SK-N-SH treated with all-trans-retinoic acid at 6 μM for 48 hours (cell line): ENCODE data around the gene CSRNP3.

ENCODE experiments used
- ATAC-seq: fragments of 200-7000 bp; cut with Tn5 transposase; 3 replicates; pipeline ENCODE4 v1.9.1; 2020; ENCODE audit warnings: mild to moderate bottlenecking, moderate library complexity
- ARNTL ChIP-seq: fragments of 450-650 bp; formaldehyde crosslinking; IDR thresholded peaks from 2 replicates; pipeline ENCODE4 v1.5.0; 2020; ENCODE audit warnings: low read depth, mild to moderate bottlenecking, moderate library complexity, borderline replicate concordance
- BACH2 ChIP-seq: fragments of 250-450 bp; sonication (Bioruptor Pico); IDR thresholded peaks from 2 replicates; pipeline ENCODE4 v1.9.0; 2021; ENCODE audit warnings: mild to moderate bottlenecking, borderline replicate concordance
- CSDC2 ChIP-seq: fragments of 250-450 bp; sonication (Bioruptor Pico); IDR thresholded peaks from 2 replicates; pipeline ENCODE4 v1.5.0; 2020; ENCODE audit warnings: mild to moderate bottlenecking, moderate library complexity
- ESRRG ChIP-seq: fragments of 250-450 bp; sonication (Bioruptor Pico); IDR thresholded peaks from 2 replicates; pipeline ENCODE4 v1.6.1; 2021; ENCODE audit warnings: mild to moderate bottlenecking
- GLIS3 ChIP-seq: fragments of 250-450 bp; sonication (Bioruptor Pico); IDR thresholded peaks from 2 replicates; pipeline ENCODE4 v1.5.0; 2020; ENCODE audit warnings: mild to moderate bottlenecking, moderate library complexity
- ISL1 ChIP-seq: fragments of 250-450 bp; sonication (Bioruptor Pico); IDR thresholded peaks from 2 replicates; pipeline ENCODE4 v2.1.2; 2022; ENCODE audit warnings: mild to moderate bottlenecking, moderate library complexity
- OSR1 ChIP-seq: fragments of 250-450 bp; sonication (Bioruptor Pico); IDR thresholded peaks from 2 replicates; pipeline ENCODE4 v1.8.0; 2022; ENCODE audit warnings: moderate library complexity, mild to moderate bottlenecking, inconsistent platforms
- PPARA ChIP-seq: fragments of 250-450 bp; sonication (Bioruptor Pico); IDR thresholded peaks from 2 replicates; pipeline ENCODE4 v1.5.0; 2020; ENCODE audit warnings: mild to moderate bottlenecking, borderline replicate concordance
- RARB ChIP-seq: fragments of 250-450 bp; sonication (Bioruptor Pico); IDR thresholded peaks from 2 replicates; pipeline ENCODE4 v1.8.0; 2021; ENCODE audit warnings: mild to moderate bottlenecking, moderate library complexity
- SNAI2 ChIP-seq: fragments of 250-450 bp; sonication (Bioruptor Pico); IDR thresholded peaks from 2 replicates; pipeline ENCODE4 v1.5.0; 2020; ENCODE audit warnings: mild to moderate bottlenecking, moderate library complexity
- TCF4 ChIP-seq: fragments of 250-450 bp; sonication (Bioruptor Pico); IDR thresholded peaks from 2 replicates; pipeline ENCODE4 v1.8.0; 2021; ENCODE audit warnings: mild to moderate bottlenecking, moderate library complexity, borderline replicate concordance
- TOX ChIP-seq: fragments of 250-450 bp; sonication (Bioruptor Pico); IDR thresholded peaks from 2 replicates; pipeline ENCODE4 v1.8.0; 2021; ENCODE audit warnings: mild to moderate bottlenecking, moderate library complexity, borderline replicate concordance
- ZC3H10 ChIP-seq: fragments of 250-450 bp; sonication (Bioruptor Pico); IDR thresholded peaks from 2 replicates; pipeline ENCODE4 v1.5.1; 2021; ENCODE audit warnings: mild to moderate bottlenecking, moderate library complexity
- ZFP3 ChIP-seq: fragments of 250-450 bp; sonication (Bioruptor Pico); IDR thresholded peaks from 2 replicates; pipeline ENCODE4 v1.5.0; 2020; ENCODE audit warnings: mild to moderate bottlenecking, moderate library complexity
- ZFP30 ChIP-seq: fragments of 450-650 bp; formaldehyde crosslinking; IDR thresholded peaks from 2 replicates; pipeline ENCODE4 v1.5.0; 2022; ENCODE audit warnings: mild to moderate bottlenecking, moderate library complexity
- ZNF565 ChIP-seq: fragments of 450-650 bp; formaldehyde crosslinking; conservative IDR thresholded peaks from 2 replicates; pipeline ENCODE4 v1.5.0; 2020; ENCODE audit warnings: low read depth, mild to moderate bottlenecking, moderate library complexity
- ZNF70 ChIP-seq: fragments of 450-650 bp; formaldehyde crosslinking; IDR thresholded peaks from 2 replicates; pipeline ENCODE4 v1.5.0; 2020; ENCODE audit warnings: mild to moderate bottlenecking, moderate library complexity
- ZNF8 ChIP-seq: fragments of 450-650 bp; formaldehyde crosslinking; IDR thresholded peaks from 2 replicates; pipeline ENCODE4 v1.5.0; 2020; ENCODE audit warnings: mild to moderate bottlenecking, moderate library complexity
- TF ChIP-seq, protein P1 (sequence below): fragments of 250-450 bp; sonication (Bioruptor Pico); IDR thresholded peaks from 2 replicates; pipeline ENCODE4 v1.5.1; 2021; ENCODE audit warnings: mild to moderate bottlenecking, moderate library complexity
- TF ChIP-seq, protein P2 (sequence below): fragments of 250-450 bp; sonication (Bioruptor Pico); IDR thresholded peaks from 2 replicates; pipeline ENCODE4 v1.8.0; 2021; ENCODE audit warnings: low read depth, mild to moderate bottlenecking, moderate library complexity, borderline replicate concordance
- TF ChIP-seq, protein P3 (sequence below): fragments of 250-450 bp; sonication (Bioruptor Pico); IDR thresholded peaks from 2 replicates; pipeline ENCODE4 v1.5.0; 2020; ENCODE audit warnings: mild to moderate bottlenecking, moderate library complexity
- TF ChIP-seq, protein P4 (sequence below): fragments of 250-450 bp; sonication (Bioruptor Pico); IDR thresholded peaks from 2 replicates; pipeline ENCODE4 v1.8.0; 2020; ENCODE audit warnings: mild to moderate bottlenecking, moderate library complexity, borderline replicate concordance
- TF ChIP-seq, protein P5 (sequence below): fragments of 250-450 bp; sonication (Bioruptor Pico); IDR thresholded peaks from 2 replicates; pipeline ENCODE4 v1.5.1; 2020; ENCODE audit warnings: low read depth, mild to moderate bottlenecking, moderate library complexity

Gene CSRNP3

DNA sequence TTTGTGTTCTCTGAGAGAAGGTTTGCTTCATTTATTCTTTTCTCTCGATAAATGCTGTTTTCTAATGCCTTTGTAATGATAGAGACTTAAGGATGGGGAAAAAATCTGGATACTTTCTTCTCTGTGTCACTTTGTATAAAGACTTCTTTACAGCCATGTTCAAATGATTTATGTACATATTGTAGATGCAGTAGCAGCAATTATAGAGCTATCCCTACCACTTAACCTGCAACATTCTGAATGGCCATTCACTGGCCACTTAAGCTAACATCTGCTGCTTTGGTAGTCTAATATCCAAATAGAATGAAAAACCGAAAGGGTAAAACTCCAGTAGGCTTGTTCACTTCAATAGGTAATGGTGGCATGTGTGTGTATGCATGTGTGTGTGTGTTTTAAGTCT lies 97.8 kb downstream of the CSRNP3 start:
- ATAC-seq: no peak
- TF ChIP-seq ZNF70 (CRISPR knock-in tag): no peak
- no peak for TF ChIP-seq ZFP30 (CRISPR knock-in tag)
- TF ChIP-seq ZNF565: no peak
- TF ChIP-seq TCF4 (CRISPR knock-in tag): no peak
- no peak for TF ChIP-seq SNAI2 (CRISPR knock-in tag)
- TF ChIP-seq TOX (CRISPR knock-in tag): no peak
- no peak for TF ChIP-seq BACH2 (CRISPR knock-in tag)
- no peak for TF ChIP-seq ESRRG (CRISPR knock-in tag)
- TF ChIP-seq PPARA: no peak
- no peak for TF ChIP-seq OSR1 (CRISPR knock-in tag)
- no peak for TF ChIP-seq ZNF8 (CRISPR knock-in tag)
- TF ChIP-seq, protein P1, sequence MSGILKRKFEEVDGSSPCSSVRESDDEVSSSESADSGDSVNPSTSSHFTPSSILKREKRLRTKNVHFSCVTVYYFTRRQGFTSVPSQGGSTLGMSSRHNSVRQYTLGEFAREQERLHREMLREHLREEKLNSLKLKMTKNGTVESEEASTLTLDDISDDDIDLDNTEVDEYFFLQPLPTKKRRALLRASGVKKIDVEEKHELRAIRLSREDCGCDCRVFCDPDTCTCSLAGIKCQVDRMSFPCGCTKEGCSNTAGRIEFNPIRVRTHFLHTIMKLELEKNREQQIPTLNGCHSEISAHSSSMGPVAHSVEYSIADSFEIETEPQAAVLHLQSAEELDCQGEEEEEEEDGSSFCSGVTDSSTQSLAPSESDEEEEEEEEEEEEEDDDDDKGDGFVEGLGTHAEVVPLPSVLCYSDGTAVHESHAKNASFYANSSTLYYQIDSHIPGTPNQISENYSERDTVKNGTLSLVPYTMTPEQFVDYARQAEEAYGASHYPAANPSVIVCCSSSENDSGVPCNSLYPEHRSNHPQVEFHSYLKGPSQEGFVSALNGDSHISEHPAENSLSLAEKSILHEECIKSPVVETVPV (CRISPR knock-in tag): no peak
- no peak for TF ChIP-seq ZC3H10 (CRISPR knock-in tag)
- no peak for TF ChIP-seq RARB (CRISPR knock-in tag)
- TF ChIP-seq ISL1: no peak
- TF ChIP-seq, protein P2, sequence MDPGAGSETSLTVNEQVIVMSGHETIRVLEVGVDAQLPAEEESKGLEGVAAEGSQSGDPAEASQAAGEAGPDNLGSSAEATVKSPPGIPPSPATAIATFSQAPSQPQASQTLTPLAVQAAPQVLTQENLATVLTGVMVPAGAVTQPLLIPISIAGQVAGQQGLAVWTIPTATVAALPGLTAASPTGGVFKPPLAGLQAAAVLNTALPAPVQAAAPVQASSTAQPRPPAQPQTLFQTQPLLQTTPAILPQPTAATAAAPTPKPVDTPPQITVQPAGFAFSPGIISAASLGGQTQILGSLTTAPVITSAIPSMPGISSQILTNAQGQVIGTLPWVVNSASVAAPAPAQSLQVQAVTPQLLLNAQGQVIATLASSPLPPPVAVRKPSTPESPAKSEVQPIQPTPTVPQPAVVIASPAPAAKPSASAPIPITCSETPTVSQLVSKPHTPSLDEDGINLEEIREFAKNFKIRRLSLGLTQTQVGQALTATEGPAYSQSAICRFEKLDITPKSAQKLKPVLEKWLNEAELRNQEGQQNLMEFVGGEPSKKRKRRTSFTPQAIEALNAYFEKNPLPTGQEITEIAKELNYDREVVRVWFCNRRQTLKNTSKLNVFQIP (CRISPR knock-in tag): no peak
- no peak for TF ChIP-seq ZFP3 (CRISPR knock-in tag)
- TF ChIP-seq, all 23 proteins: peak for 0

DNA sequence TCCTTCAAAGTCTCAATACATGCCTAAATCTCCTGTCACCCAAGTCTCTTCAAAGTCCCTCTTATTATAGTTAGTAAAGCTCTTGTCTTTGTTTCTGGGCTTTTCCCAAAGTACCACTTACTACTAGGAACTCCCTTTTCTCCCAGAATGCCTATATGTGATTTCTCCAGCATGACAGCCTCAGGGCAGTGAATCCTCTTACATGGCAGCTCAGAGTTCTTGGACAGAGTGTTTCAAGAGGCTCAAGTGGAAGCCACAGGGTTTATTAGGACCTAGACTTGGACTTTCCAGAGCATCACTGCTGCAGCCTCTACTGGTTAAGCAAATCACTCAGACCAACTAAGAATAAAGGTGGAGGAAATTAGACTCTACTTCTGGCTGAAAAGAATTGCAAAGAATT lies 98.9 kb downstream of the CSRNP3 start:
- TF ChIP-seq CSDC2 (CRISPR knock-in tag): no peak
- TF ChIP-seq, protein P2 (CRISPR knock-in tag): no peak
- no peak for TF ChIP-seq ZFP30 (CRISPR knock-in tag)
- no peak for TF ChIP-seq TOX (CRISPR knock-in tag)
- TF ChIP-seq GLIS3: no peak
- no peak for TF ChIP-seq SNAI2 (CRISPR knock-in tag)
- TF ChIP-seq ZFP3 (CRISPR knock-in tag): no peak
- TF ChIP-seq ARNTL: no peak
- TF ChIP-seq, protein P3, sequence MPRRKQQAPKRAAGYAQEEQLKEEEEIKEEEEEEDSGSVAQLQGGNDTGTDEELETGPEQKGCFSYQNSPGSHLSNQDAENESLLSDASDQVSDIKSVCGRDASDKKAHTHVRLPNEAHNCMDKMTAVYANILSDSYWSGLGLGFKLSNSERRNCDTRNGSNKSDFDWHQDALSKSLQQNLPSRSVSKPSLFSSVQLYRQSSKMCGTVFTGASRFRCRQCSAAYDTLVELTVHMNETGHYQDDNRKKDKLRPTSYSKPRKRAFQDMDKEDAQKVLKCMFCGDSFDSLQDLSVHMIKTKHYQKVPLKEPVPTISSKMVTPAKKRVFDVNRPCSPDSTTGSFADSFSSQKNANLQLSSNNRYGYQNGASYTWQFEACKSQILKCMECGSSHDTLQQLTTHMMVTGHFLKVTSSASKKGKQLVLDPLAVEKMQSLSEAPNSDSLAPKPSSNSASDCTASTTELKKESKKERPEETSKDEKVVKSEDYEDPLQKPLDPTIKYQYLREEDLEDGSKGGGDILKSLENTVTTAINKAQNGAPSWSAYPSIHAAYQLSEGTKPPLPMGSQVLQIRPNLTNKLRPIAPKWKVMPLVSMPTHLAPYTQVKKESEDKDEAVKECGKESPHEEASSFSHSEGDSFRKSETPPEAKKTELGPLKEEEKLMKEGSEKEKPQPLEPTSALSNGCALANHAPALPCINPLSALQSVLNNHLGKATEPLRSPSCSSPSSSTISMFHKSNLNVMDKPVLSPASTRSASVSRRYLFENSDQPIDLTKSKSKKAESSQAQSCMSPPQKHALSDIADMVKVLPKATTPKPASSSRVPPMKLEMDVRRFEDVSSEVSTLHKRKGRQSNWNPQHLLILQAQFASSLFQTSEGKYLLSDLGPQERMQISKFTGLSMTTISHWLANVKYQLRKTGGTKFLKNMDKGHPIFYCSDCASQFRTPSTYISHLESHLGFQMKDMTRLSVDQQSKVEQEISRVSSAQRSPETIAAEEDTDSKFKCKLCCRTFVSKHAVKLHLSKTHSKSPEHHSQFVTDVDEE (CRISPR knock-in tag): no peak
- no peak for TF ChIP-seq RARB (CRISPR knock-in tag)
- TF ChIP-seq, protein P4, sequence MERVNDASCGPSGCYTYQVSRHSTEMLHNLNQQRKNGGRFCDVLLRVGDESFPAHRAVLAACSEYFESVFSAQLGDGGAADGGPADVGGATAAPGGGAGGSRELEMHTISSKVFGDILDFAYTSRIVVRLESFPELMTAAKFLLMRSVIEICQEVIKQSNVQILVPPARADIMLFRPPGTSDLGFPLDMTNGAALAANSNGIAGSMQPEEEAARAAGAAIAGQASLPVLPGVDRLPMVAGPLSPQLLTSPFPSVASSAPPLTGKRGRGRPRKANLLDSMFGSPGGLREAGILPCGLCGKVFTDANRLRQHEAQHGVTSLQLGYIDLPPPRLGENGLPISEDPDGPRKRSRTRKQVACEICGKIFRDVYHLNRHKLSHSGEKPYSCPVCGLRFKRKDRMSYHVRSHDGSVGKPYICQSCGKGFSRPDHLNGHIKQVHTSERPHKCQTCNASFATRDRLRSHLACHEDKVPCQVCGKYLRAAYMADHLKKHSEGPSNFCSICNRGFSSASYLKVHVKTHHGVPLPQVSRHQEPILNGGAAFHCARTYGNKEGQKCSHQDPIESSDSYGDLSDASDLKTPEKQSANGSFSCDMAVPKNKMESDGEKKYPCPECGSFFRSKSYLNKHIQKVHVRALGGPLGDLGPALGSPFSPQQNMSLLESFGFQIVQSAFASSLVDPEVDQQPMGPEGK (CRISPR knock-in tag): no peak
- TF ChIP-seq ISL1: no peak
- no peak for TF ChIP-seq ZNF565
- TF ChIP-seq PPARA: no peak
- TF ChIP-seq ZC3H10 (CRISPR knock-in tag): no peak
- no peak for TF ChIP-seq OSR1 (CRISPR knock-in tag)
- TF ChIP-seq, protein P5, sequence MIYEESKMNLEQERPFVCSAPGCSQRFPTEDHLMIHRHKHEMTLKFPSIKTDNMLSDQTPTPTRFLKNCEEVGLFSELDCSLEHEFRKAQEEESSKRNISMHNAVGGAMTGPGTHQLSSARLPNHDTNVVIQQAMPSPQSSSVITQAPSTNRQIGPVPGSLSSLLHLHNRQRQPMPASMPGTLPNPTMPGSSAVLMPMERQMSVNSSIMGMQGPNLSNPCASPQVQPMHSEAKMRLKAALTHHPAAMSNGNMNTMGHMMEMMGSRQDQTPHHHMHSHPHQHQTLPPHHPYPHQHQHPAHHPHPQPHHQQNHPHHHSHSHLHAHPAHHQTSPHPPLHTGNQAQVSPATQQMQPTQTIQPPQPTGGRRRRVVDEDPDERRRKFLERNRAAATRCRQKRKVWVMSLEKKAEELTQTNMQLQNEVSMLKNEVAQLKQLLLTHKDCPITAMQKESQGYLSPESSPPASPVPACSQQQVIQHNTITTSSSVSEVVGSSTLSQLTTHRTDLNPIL (CRISPR knock-in tag): no peak
- no peak for TF ChIP-seq ESRRG (CRISPR knock-in tag)
- no peak for ATAC-seq
